ENCODE results near the gene CDX1. TPM values are rescaled to one million over a fixed set of nuclear protein-coding genes. Genes with fewer than 3 reads are reported as not detected.
"Not testable (repeated sequence)": the region's sequence is repeated elsewhere in the genome, so short reads cannot be mapped to it uniquely, and the experiment has no call there.

Gene CDX1
- total RNA-seq, 2 experiments from 2014 or later, result not detected

DNA sequence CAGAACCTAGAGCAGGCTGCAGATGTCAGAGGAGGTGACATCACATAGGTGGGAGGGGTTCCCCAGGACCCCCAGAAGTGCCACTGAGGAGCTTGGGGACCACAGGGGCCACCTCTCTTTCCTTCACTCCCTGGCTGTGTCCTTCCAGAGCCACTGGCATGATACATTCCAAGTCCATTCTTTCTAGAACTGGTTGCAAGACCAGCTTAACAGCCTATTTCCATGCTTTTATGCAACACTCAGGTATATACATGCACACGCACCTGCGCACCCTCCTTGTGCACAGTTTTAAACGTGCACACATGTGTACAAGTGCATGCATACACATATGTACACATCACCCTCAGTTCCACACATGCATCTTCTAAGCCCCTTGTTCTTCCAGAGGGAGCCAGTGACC is 63.0 kb downstream of the CDX1 start:
- no peaks in the 10 kb centered on the region for H3K4me1 Mint-ChIP-seq (ENCODE audit: low read depth)
- TF ChIP-seq, protein P1, sequence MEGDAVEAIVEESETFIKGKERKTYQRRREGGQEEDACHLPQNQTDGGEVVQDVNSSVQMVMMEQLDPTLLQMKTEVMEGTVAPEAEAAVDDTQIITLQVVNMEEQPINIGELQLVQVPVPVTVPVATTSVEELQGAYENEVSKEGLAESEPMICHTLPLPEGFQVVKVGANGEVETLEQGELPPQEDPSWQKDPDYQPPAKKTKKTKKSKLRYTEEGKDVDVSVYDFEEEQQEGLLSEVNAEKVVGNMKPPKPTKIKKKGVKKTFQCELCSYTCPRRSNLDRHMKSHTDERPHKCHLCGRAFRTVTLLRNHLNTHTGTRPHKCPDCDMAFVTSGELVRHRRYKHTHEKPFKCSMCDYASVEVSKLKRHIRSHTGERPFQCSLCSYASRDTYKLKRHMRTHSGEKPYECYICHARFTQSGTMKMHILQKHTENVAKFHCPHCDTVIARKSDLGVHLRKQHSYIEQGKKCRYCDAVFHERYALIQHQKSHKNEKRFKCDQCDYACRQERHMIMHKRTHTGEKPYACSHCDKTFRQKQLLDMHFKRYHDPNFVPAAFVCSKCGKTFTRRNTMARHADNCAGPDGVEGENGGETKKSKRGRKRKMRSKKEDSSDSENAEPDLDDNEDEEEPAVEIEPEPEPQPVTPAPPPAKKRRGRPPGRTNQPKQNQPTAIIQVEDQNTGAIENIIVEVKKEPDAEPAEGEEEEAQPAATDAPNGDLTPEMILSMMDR (IDR thresholded peaks at IDR 0.05), result no peak
- H3K27me3 Mint-ChIP-seq, result no peaks in the 10 kb centered on the region
- intact Hi-C loops (cut with micrococcal nuclease), result no loop called here
- CTCF ChIA-PET, result interaction anchor here (1.4 kb wide), 1 partner anchor 107 kb away, joined by 3 read pairs; no protein-coding TSS in a partner anchor
- no peak overlapping the region for H3K4me3 Mint-ChIP-seq
- no peak for DNase-seq
- ATAC-seq, result no peak
- no peak overlapping the region for H3K27ac Mint-ChIP-seq
- no peaks in the 10 kb centered on the region for H3K36me3 Mint-ChIP-seq (ENCODE audit: low read depth)
- POLR2A ChIA-PET, result no interaction called here
- H3K9me3 Mint-ChIP-seq, result no peaks in the 10 kb centered on the region

DNA sequence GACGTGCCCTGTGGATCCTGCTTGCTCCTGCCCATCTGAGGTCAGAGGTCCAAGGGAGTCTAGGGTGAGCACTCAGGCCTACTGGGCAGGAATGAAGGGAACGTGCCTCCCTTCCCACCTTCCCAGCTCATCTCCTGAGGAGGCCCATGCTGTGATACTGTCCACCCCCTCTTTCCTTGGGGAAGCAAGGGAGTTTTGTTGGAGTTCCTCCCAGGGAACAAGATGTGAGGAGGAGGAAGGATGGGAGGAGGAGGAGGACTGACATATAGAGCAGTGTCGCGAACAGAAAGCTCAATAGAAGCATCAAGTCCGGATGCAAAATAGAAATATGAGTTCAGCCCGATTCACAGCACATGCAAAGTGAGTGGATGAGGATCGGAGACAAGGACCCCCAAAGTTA is 64.3 kb downstream of the CDX1 start:
- H3K27ac Mint-ChIP-seq, result no peak overlapping the region
- no peaks in the 10 kb centered on the region for H3K4me1 Mint-ChIP-seq (ENCODE audit: low read depth)
- H3K36me3 Mint-ChIP-seq (ENCODE audit: low read depth), result no peaks in the 10 kb centered on the region
- POLR2A ChIA-PET, result no interaction called here
- TF ChIP-seq, protein P1 (IDR thresholded peaks at IDR 0.05), result no peak
- no peaks in the 10 kb centered on the region for H3K9me3 Mint-ChIP-seq
- DNase-seq, result no peak
- no peak for ATAC-seq
- CTCF ChIA-PET, result interaction anchor here (1.4 kb wide), 1 partner anchor 109 kb away, joined by 3 read pairs; no protein-coding TSS in a partner anchor
- H3K4me3 Mint-ChIP-seq, result no peak overlapping the region
- no peaks in the 10 kb centered on the region for H3K27me3 Mint-ChIP-seq
- intact Hi-C loops (cut with micrococcal nuclease), result no loop called here

DNA sequence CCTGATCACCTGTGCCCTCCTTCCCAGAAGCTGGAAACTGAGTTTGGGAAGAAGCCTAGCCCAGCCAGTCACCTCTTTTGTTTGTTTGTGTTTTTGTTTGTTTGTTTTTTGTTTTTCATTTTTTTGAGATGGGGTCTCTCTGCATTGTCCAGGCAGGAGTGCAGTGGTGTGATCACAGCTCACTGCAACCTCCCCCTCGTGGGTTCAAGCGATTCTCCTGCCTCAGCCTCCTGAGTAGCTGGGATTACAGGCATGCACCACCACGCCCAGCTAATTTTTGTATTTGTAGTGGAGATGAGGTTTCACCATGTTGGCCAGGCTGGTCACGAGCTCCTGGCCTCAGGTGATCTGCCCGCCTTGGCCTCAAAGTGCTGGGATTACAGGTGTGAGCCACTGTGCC is 67.1 kb downstream of the CDX1 start:
- POLR2A ChIA-PET, result interaction anchor here (0.6 kb wide), 1 partner anchor 148 kb away, joined by 3 read pairs; no protein-coding TSS in a partner anchor
- H3K4me1 Mint-ChIP-seq (ENCODE audit: low read depth); H3K4me3 Mint-ChIP-seq; H3K27ac Mint-ChIP-seq; H3K27me3 Mint-ChIP-seq; H3K36me3 Mint-ChIP-seq (ENCODE audit: low read depth); intact Hi-C loops (cut with micrococcal nuclease); DNase-seq; H3K9me3 Mint-ChIP-seq; ATAC-seq; CTCF ChIA-PET: not testable (repeated sequence)

Other genes starting within 250 kb of the CDX1 start
- gene PDE6A, start 222.0 kb upstream of the CDX1 start, total RNA-seq, result not detected
- 1 to 10 TPM; 5.0 to 5.3 TPM for gene SLC26A2, start 206.0 kb upstream of the CDX1 start, total RNA-seq
- gene TIGD6, start 166.1 kb upstream of the CDX1 start, total RNA-seq, result 1 to 10 TPM; 1.2 to 2.2 TPM
- 10 to 100 TPM; 30.4 to 32.6 TPM for gene HMGXB3, start 166.0 kb upstream of the CDX1 start, total RNA-seq
- gene CSF1R, start 80.2 kb upstream of the CDX1 start, total RNA-seq, result not detected
- under 1 TPM; 0.58 to 0.74 TPM for gene PDGFRB, start 10.9 kb upstream of the CDX1 start, total RNA-seq
- gene SLC6A7, start 23.3 kb downstream of the CDX1 start, total RNA-seq, result not detected
- gene CAMK2A, start 123.0 kb downstream of the CDX1 start, total RNA-seq, result not detected
- gene ARSI, start 136.1 kb downstream of the CDX1 start, total RNA-seq, result not detected
- gene TCOF1, start 190.9 kb downstream of the CDX1 start, total RNA-seq, result 100 to 1,000 TPM; 114 to 117 TPM
- 100 to 1,000 TPM; 277 to 282 TPM for gene CD74, start 246.1 kb downstream of the CDX1 start, total RNA-seq